Spleen (tissue), 11 donors: Measurements from ENCODE around the gene AHCYL2. TPM values are rescaled to one million over a fixed set of nuclear protein-coding genes. Genes with fewer than 3 reads are reported as not detected.

Experiments
- DNase-seq: peaks from one replicate; pipeline ENCODE4 v3.0.0-alpha.2; 2020
- H3K27ac ChIP-seq, 8 donors: fragments of 200-600 bp; sonication (generic) in 7 of 8; 1 replicate in 4 of 8; 2 replicates in 4 of 8; pipeline versions ENCODE4 v1.5.0 to v1.8.0; 2016 to 2021; ENCODE audit warnings: inconsistent platforms in 4 of 8, mild to moderate bottlenecking in 4 of 8, moderate library complexity in 1 of 8
- H3K27me3 ChIP-seq, 7 donors: fragments of 200-600 bp; sonication (generic) in 6 of 7; replicated peaks in 1 of 7; 1 replicate in 4 of 7; 2 replicates in 3 of 7; pipeline versions ENCODE4 v1.5.0 to v1.8.0; 2016 to 2021; ENCODE audit warnings: inconsistent platforms in 3 of 7, mild to moderate bottlenecking in 1 of 7
- H3K36me3 ChIP-seq, 6 donors: fragments of 200-600 bp; sonication (generic) in 5 of 6; 1 replicate in 4 of 6; 2 replicates in 2 of 6; pipeline versions ENCODE4 v1.5.0 to v1.8.0; 2016 to 2021; ENCODE audit warnings: inconsistent platforms in 2 of 6
- H3K4me1 ChIP-seq, 6 donors: fragments of 200-600 bp; sonication (generic) in 5 of 6; 1 replicate in 3 of 6; 2 replicates in 3 of 6; pipeline versions ENCODE4 v1.5.0 to v1.8.0; 2016 to 2021; ENCODE audit warnings: inconsistent platforms in 3 of 6
- H3K4me3 ChIP-seq, 8 donors: fragments of 200-600 bp; sonication (generic) in 7 of 8; 1 replicate in 4 of 8; 2 replicates in 4 of 8; pipeline versions ENCODE4 v1.5.0 to v1.8.0; 2016 to 2021; ENCODE audit warnings: inconsistent platforms in 4 of 8, mild to moderate bottlenecking in 4 of 8, moderate library complexity in 2 of 8
- H3K9me3 ChIP-seq, 8 donors: fragments of 200-600 bp; sonication (generic) in 7 of 8; 1 replicate in 4 of 8; 2 replicates in 4 of 8; pipeline versions ENCODE4 v1.5.0 to v1.8.0; 2016 to 2021; ENCODE audit warnings: inconsistent platforms in 4 of 8
- CTCF ChIP-seq, 11 experiments: fragments of 200-600 bp in 7 of 11; fragments of 450-650 bp in 4 of 11; sonication (generic) in 4 of 11; IDR thresholded peaks in 8 of 11; conservative IDR thresholded peaks in 3 of 11; 1 replicate in 7 of 11; 2 replicates in 4 of 11; pipeline versions ENCODE4 v1.4.0 to v1.8.0; 2016 to 2021; ENCODE audit warnings: antibody characterized with exemption in 11 of 11, inconsistent platforms in 4 of 11, mild to moderate bottlenecking in 1 of 11
- POLR2A ChIP-seq, 3 donors: fragments of 450-650 bp; IDR thresholded peaks; one replicate each; pipeline ENCODE4 v1.5.1; 2017; ENCODE audit warnings: antibody characterized with exemption in 3 of 3, mild to moderate bottlenecking in 1 of 3
- POLR2AphosphoS5 ChIP-seq, 3 donors: sonication (generic); formaldehyde crosslinking; IDR thresholded peaks; one replicate each; pipeline ENCODE4 v1.5.1; 2017; ENCODE audit warnings: antibody characterized with exemption in 3 of 3
- WGBS, 5 donors: extraction: QIAGEN DNeasy Blood & Tissue Kit in 3 of 5; methylation state at CpG; one replicate each; pipeline versions ENCODE4 v1.1.5 to v1.1.7; 2013 to 2018; 5-methylcytosine and 5-hydroxymethylcytosine counted together
- intact Hi-C: fragments of 100-400 bp; cut with DNase I; formaldehyde crosslinking; loops from one replicate; pipeline ENCODE4 v1.15.0; 2023; ENCODE audit warnings: low total_unique reads
- polyA plus RNA-seq, 3 donors: library from polyadenylated mRNA; stranded (reverse); fragments of 200-250 nt; gene quantifications; one replicate each; pipeline ENCODE4 v1.2.1, GENCODE V29; 2013
- total RNA-seq, 7 donors: library from RNA; depleted of rRNA in 3 of 7; stranded (reverse); fragments of >200 nt in 3 of 7; fragmentation: NEBNext Ultra II Directional in 4 of 7; extraction: Animal tissue kit (Norgen Biotek cat#: 25700) in 4 of 7; gene quantifications; one replicate each; pipeline versions ENCODE4 v1.1.0 to v1.2.1, GENCODE V29; 2016 to 2021
- donor health status: healthy with polysubstance abuse.
- donor health status: DM: no; HTN: no; CAD: no; lungs with moderate emphysema.
- donor health status: DM: no; HTN: no; CAD: no.
- donor health status: Bipolar disorder and iron deficiency.
- donor health status: healthy.
- donor health status: DM: no; HTN: no; CAD: no.
- donor health status: DM: yes; HTN: yes; CAD: no.

AHCYL2 gene
- total and polyA plus RNA-seq, 10 donors, result 3.1 to 20.1 (median 17.8) TPM

GRCh38 chr7:129417073-129417472, 192.2 kb downstream of the AHCYL2 start:
- H3K36me3 ChIP-seq, result peaks cover 0 to 48% (median 9%) of the 10 kb centered on the region in 6 donors
- no peak overlapping the region for H3K27ac ChIP-seq
- H3K4me1 ChIP-seq, result no peaks in the 10 kb centered on the region
- TF ChIP-seq CTCF (IDR thresholded peaks at IDR 0.05 in 8 of 11, conservative IDR thresholded peaks at IDR 0.05 in 3 of 11) (no peak), POLR2A (IDR thresholded peaks at IDR 0.05) (no peak), POLR2AphosphoS5 (IDR thresholded peaks at IDR 0.05) (no peak)
- H3K9me3 ChIP-seq, result peaks cover 0 to 8% (median 2%) of the 10 kb centered on the region in 8 donors
- WGBS, 5 donors, result 93 to 98% (median 96%) methylated on average over 5 of the region's 5 CpGs
- intact Hi-C loops, result no loop called here
- H3K4me3 ChIP-seq, result no peak overlapping the region
- no peak for DNase-seq
- H3K27me3 ChIP-seq, result no peaks in the 10 kb centered on the region

- WGBS, 5 donors, result 88 to 95% (median 91%) methylated on average over 2 of the region's 2 CpGs
Observed at GRCh38 chr7:129421717-129422250, 197.0 kb downstream of the AHCYL2 start.

GRCh38 chr7:129422727-129423126, 197.9 kb downstream of the AHCYL2 start:
- H3K27me3 ChIP-seq, result no peaks in the 10 kb centered on the region
- H3K27ac ChIP-seq, result no peak overlapping the region
- WGBS, 5 donors, result 93 to 97% (median 96%) methylated on average over 4 of the region's 4 CpGs
- H3K4me1 ChIP-seq, result no peaks in the 10 kb centered on the region
- no peak for DNase-seq
- no peak for TF ChIP-seq POLR2AphosphoS5 (IDR thresholded peaks at IDR 0.05)
- TF ChIP-seq CTCF (IDR thresholded peaks at IDR 0.05 in 8 of 11, conservative IDR thresholded peaks at IDR 0.05 in 3 of 11), result no peak
- H3K4me3 ChIP-seq, result no peak overlapping the region
- intact Hi-C loops, result no loop called here
- no peaks in the 10 kb centered on the region for H3K9me3 ChIP-seq
- peaks cover 0 to 58% (median 13%) of the 10 kb centered on the region in 6 donors for H3K36me3 ChIP-seq

More at GRCh38 chr7:129421717-129422250, 197.0 kb downstream of the AHCYL2 start:
- no peaks in the 10 kb centered on the region for H3K4me1 ChIP-seq
- H3K27me3 ChIP-seq, result no peaks in the 10 kb centered on the region
- intact Hi-C loops, result no loop called here
- no peaks in the 10 kb centered on the region for H3K9me3 ChIP-seq
- no peak overlapping the region for H3K27ac ChIP-seq
- no peak for DNase-seq
- H3K4me3 ChIP-seq, result no peak overlapping the region
- TF ChIP-seq CTCF (IDR thresholded peaks at IDR 0.05 in 8 of 11, conservative IDR thresholded peaks at IDR 0.05 in 3 of 11) (no peak), POLR2AphosphoS5 (IDR thresholded peaks at IDR 0.05) (no peak), POLR2A (IDR thresholded peaks at IDR 0.05) (no peak)
- peaks cover 0 to 49% (median 9%) of the 10 kb centered on the region in 6 donors for H3K36me3 ChIP-seq

GRCh38 chr7:129423700-129424410, 199.0 kb downstream of the AHCYL2 start:
- Histone ChIP-seq H3K27ac (no peak overlapping the region), H3K4me1 (no peaks in the 10 kb centered on the region), H3K4me3 (no peak overlapping the region), H3K27me3 (no peaks in the 10 kb centered on the region), H3K9me3 (no peaks in the 10 kb centered on the region), H3K36me3 (peaks cover 0 to 63% (median 13%) of the 10 kb centered on the region in 6 donors)
- WGBS, 5 donors, result 96 to 100% (median 98%) methylated on average over 2 of the region's 2 CpGs
- intact Hi-C loops, result no loop called here
- TF ChIP-seq CTCF (IDR thresholded peaks at IDR 0.05 in 8 of 11, conservative IDR thresholded peaks at IDR 0.05 in 3 of 11) (no peak), POLR2AphosphoS5 (IDR thresholded peaks at IDR 0.05) (no peak), POLR2A (IDR thresholded peaks at IDR 0.05) (no peak)
- no peak for DNase-seq
